GM19397 (cell line): ENCODE results near the gene NCAPG.
A peak's percentile ranks its signal among the peaks of the same experiment; 100 is the strongest.

ENCODE experiments used
- ATAC-seq: cut with Tn5 transposase; IDR thresholded peaks from one replicate; pipeline ENCODE4 v1.9.1; 2021; ENCODE audit warnings: mild to moderate bottlenecking, moderate library complexity; ENCODE audit not compliant: unreplicated experiment

Gene NCAPG

GRCh38 chr4:17867276-17867675 lies 56.5 kb downstream of the NCAPG start:
- ATAC-seq, result no peak

DNA sequence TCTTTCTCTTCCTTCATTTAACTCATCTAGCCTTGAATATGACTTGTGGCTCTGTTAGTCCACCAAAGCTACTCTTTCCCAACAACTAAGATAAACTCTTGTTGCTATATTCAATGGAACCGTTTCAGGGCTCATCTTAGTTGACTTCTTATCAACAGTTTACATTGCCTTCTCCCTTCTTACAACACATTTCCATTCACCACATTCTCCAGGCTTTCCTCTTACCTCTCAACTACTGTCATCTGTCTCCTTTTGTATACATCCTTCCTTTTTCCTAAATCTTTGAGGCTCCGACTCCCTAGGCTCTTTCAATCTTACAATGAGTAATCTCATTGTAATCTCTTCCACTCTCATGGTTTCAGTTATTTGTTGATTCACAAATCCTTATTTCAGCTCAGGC lies 58.5 kb downstream of the NCAPG start:
- ATAC-seq, result no peak

GRCh38 chr4:17875402-17876070 lies 64.8 kb downstream of the NCAPG start:
- ATAC-seq, result peak; percentile 82

DNA sequence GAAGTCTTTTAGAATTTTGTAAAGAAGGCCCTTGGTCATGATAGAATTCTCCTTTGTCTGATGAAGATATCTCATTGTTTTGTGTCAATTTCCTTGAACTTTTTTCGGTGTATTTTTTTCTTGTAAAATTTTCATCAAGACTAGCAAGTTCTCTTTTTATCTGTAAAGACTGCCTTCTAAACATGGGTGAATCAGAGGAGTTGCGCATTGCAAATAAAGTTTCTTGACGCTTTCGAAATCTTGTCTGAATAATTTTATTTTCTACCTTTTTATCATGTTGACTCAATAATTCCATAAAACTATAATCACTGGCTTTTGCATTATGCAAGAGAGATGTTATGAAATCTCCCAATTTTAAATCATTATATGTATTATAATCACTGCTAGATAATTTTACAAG lies 66.2 kb downstream of the NCAPG start:
- ATAC-seq, result no peak

- no peak for ATAC-seq
Observed at GRCh38 chr4:17877661-17878060, 66.9 kb downstream of the NCAPG start.

DNA sequence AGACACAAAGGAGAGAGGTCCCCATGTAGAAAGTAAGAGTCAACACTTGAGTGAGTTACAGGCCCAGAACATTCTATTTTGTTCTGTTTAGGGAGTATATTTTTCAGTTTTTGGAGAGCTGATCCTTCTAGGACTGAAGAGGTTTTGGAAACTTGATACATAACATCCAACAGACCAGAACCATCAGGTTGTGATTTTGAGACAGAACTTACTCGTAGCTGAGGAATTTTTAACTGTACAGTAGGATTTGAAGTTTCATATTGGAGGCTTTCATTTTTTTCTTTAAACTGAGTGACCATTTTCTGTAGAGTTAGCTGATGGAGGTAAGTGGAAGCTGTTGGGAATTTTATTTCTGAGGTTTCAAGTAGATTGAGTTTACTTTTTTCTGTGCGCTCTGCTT lies 73.3 kb downstream of the NCAPG start:
- no peak for ATAC-seq

- no peak for ATAC-seq
Observed at GRCh38 chr4:17884511-17884910, 73.7 kb downstream of the NCAPG start.

- ATAC-seq, result no peak
Observed at GRCh38 chr4:17889692-17890091, 78.9 kb downstream of the NCAPG start.

DNA sequence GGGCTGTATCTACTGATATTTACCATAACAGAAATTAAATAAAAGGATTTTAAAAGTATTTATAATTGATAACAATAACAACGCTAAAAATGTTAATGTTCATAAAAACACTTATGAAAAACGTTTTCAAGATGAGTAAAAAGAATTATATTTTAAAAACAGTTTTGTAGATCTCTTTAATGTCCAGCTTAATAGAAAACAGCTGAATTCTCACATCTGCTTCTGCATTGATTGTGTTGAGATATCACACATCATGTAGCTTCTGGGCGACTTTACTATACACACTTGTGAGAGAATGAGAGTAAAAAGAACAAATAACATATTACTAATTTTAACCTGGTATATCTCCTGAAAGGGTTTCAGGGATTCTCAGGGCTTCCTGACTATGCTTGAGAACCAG lies 83.6 kb downstream of the NCAPG start:
- no peak for ATAC-seq
